ENCODE results near the gene ST6GAL1. TPM values are rescaled to one million over a fixed set of nuclear protein-coding genes. Genes with fewer than 3 reads are reported as not detected.
"Not testable (repeated sequence)": the region's sequence is repeated elsewhere in the genome, so short reads cannot be mapped to it uniquely, and the experiment has no call there.

The ST6GAL1 gene
- 147 and 148 TPM in 2 replicates for total RNA-seq

DNA sequence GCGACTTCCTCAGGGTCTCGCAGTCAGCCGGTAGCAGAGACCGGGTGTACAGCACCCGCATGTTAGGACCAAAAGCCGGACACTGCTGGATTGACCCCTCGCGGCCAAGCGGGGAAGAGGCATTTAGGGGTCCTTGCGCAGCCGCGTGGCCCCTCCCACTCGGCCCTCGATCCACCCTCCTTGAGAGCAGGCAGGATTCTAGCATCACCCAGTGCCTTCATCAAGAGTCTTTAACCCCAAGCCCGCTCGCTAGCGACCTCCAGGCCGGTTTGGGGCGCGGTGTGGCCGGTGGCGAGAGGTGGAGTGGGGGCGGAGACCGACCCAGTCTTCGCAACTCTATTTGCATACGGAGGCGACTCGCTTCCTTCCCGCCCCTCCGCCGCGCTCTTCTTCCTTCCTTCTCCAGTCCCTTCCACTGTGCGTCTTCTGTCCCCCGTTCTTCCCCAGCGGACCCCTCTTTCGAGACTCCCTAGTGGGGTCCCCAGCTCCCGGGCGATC lies at the start of gene ST6GAL1:
TSS of gene ST6GAL1 (plus strand) at position 384 of the 498 bp plus-strand sequence. CDS start 112,178 bp downstream, outside the sequence.
- H3K27ac Mint-ChIP-seq = peak within 1 kb of the TSS; percentile 90
- intact Hi-C loops (cut with micrococcal nuclease) = loop anchor here (1.0 to 5.0 kb wide), 7 partner anchors 21 to 993 kb away; partner anchors contain the start of genes DNAJB11 and TRA2B

DNA sequence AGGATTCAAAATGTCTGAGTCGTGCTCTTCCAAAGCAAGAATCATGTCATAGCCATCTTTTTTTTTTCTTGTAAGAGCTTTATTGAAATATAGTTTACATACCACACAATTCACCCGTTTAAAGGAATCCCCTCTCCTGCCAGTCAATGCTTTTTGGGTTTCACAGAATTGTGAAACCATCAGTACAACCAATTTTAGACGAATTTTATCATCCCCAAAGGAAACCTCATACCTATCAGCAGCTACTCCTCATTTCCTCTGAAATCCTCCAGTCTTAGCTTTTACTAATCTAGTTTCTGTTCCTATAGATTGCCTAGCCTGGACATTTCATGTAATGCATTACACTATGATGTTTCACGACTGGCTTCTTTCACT lies 48.2 kb upstream of the ST6GAL1 start:
- H3K36me3 Mint-ChIP-seq (ENCODE audit: low read depth) = peaks cover 3% of the 10 kb centered on the region
- no peaks in the 10 kb centered on the region for H3K27me3 Mint-ChIP-seq (ENCODE audit: insufficient read depth)
- DNase-seq (ENCODE audit: low spot score) = no peak
- peak overlapping the region; percentile 29 for H3K4me3 Mint-ChIP-seq
- intact Hi-C loops (cut with micrococcal nuclease) = loop anchor here (1.0 to 10.0 kb wide), 12 partner anchors 27 to 1870 kb away; no protein-coding TSS in a partner anchor
- peak overlapping the region; percentile 80 for H3K27ac Mint-ChIP-seq
- H3K9me3 Mint-ChIP-seq = peaks cover 3% of the 10 kb centered on the region
- H3K4me1 Mint-ChIP-seq (ENCODE audit: low read depth) = peaks cover 58% of the 10 kb centered on the region

More for the DNA sequence above, at the start of gene ST6GAL1:
- peaks cover 2% of the 10 kb centered on the region for H3K9me3 Mint-ChIP-seq
- no peaks in the 10 kb centered on the region for H3K27me3 Mint-ChIP-seq (ENCODE audit: insufficient read depth)
- H3K4me1 Mint-ChIP-seq (ENCODE audit: low read depth) = peaks cover 42% of the 10 kb centered on the region
- peaks cover 18% of the 10 kb centered on the region for H3K36me3 Mint-ChIP-seq (ENCODE audit: low read depth)
- peak within 1 kb of the TSS; percentile 87 for H3K4me3 Mint-ChIP-seq
- DNase-seq (ENCODE audit: low spot score) = peak; percentile 67

GRCh38 chr3:186882881-186883685 lies 47.2 kb upstream of the ST6GAL1 start:
- peaks cover 58% of the 10 kb centered on the region for H3K4me1 Mint-ChIP-seq (ENCODE audit: low read depth)
- intact Hi-C loops (cut with micrococcal nuclease) = loop anchor here (1.0 to 10.0 kb wide), 13 partner anchors 26 to 1869 kb away; no protein-coding TSS in a partner anchor
- H3K9me3 Mint-ChIP-seq = no peaks in the 10 kb centered on the region
- peak overlapping the region; percentile 54 for H3K4me3 Mint-ChIP-seq
- H3K36me3 Mint-ChIP-seq (ENCODE audit: low read depth) = peaks cover 3% of the 10 kb centered on the region
- H3K27ac Mint-ChIP-seq = peak overlapping the region; percentile 90
- H3K27me3 Mint-ChIP-seq (ENCODE audit: insufficient read depth) = no peaks in the 10 kb centered on the region
- peak; percentile 31 for DNase-seq (ENCODE audit: low spot score)

DNA sequence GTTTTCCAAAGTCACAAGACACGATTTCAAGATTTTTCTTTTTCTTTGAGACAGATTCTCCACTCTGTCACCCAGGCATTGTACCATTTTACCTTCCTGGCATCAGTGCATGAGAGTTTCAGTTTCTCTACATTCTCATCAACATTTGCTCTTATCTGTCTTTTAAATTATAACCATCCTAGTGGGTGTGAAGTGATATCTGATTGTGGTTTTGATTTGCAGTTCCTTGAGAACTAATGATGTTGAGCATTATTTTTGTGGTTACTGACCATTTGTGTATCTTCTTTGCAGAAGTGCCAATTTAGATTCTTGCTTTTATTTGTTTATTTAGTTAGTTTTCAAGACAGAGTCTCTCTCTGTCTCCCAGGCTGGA lies 46.7 kb upstream of the ST6GAL1 start:
- peaks cover 3% of the 10 kb centered on the region for H3K36me3 Mint-ChIP-seq (ENCODE audit: low read depth)
- peaks cover 58% of the 10 kb centered on the region for H3K4me1 Mint-ChIP-seq (ENCODE audit: low read depth)
- no peak for DNase-seq (ENCODE audit: low spot score)
- peak overlapping the region; percentile 54 for H3K4me3 Mint-ChIP-seq
- peaks cover 3% of the 10 kb centered on the region for H3K27me3 Mint-ChIP-seq (ENCODE audit: insufficient read depth)
- H3K27ac Mint-ChIP-seq = peak overlapping the region; percentile 90
- no peaks in the 10 kb centered on the region for H3K9me3 Mint-ChIP-seq
- intact Hi-C loops (cut with micrococcal nuclease) = loop anchor here (1.0 to 10.0 kb wide), 7 partner anchors 57 to 1869 kb away; no protein-coding TSS in a partner anchor

DNA sequence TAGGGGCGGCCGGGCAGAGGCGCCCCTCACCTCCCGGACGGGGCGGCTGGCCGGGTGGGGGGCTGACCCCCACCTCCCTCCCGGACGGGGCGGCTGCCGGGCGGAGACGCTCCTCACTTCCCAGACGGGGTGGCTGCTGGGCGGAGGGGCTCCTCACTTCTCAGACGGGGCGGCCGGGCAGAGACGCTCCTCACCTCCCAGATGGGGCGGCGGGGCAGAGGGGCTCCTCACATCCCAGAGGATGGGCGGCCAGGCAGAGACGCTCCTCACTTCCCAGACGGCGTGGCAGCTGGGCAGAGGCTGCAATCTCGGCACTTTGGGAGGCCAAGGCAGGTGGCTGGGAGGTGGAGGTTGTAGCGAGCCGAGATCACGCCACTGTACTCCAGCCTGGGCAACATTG lies 45.5 kb upstream of the ST6GAL1 start:
- H3K4me3 Mint-ChIP-seq, H3K9me3 Mint-ChIP-seq: not testable (repeated sequence)
- peaks cover 47% of the 10 kb centered on the region for H3K4me1 Mint-ChIP-seq (ENCODE audit: low read depth)

GRCh38 chr3:186886202-186886981 lies 43.9 kb upstream of the ST6GAL1 start:
- peaks cover 1% of the 10 kb centered on the region for H3K36me3 Mint-ChIP-seq (ENCODE audit: low read depth)
- no peaks in the 10 kb centered on the region for H3K9me3 Mint-ChIP-seq
- H3K27me3 Mint-ChIP-seq (ENCODE audit: insufficient read depth) = peaks cover 5% of the 10 kb centered on the region
- intact Hi-C loops (cut with micrococcal nuclease) = loop anchor here (10.0 kb wide), 1 partner anchor 1038 kb away; no protein-coding TSS in a partner anchor
- H3K4me3 Mint-ChIP-seq = no peak overlapping the region
- H3K27ac Mint-ChIP-seq = peak overlapping the region; percentile 37
- no peak for DNase-seq (ENCODE audit: low spot score)
- peaks cover 34% of the 10 kb centered on the region for H3K4me1 Mint-ChIP-seq (ENCODE audit: low read depth)

More for the DNA sequence above, 45.5 kb upstream of the ST6GAL1 start:
- H3K36me3 Mint-ChIP-seq (ENCODE audit: low read depth); DNase-seq (ENCODE audit: low spot score); H3K27ac Mint-ChIP-seq; H3K27me3 Mint-ChIP-seq (ENCODE audit: insufficient read depth): not testable (repeated sequence)
- intact Hi-C loops (cut with micrococcal nuclease) = loop anchor here (5.0 to 10.0 kb wide), 3 partner anchors 1040 to 1867 kb away; no protein-coding TSS in a partner anchor

GRCh38 chr3:186887507-186887938 lies 42.8 kb upstream of the ST6GAL1 start:
- H3K4me3 Mint-ChIP-seq; H3K9me3 Mint-ChIP-seq; DNase-seq (ENCODE audit: low spot score); H3K36me3 Mint-ChIP-seq (ENCODE audit: low read depth); H3K27ac Mint-ChIP-seq; H3K27me3 Mint-ChIP-seq (ENCODE audit: insufficient read depth): not testable (repeated sequence)
- intact Hi-C loops (cut with micrococcal nuclease) = loop anchor here (10.0 kb wide), 1 partner anchor 1037 kb away; no protein-coding TSS in a partner anchor
- H3K4me1 Mint-ChIP-seq (ENCODE audit: low read depth) = peaks cover 24% of the 10 kb centered on the region

DNA sequence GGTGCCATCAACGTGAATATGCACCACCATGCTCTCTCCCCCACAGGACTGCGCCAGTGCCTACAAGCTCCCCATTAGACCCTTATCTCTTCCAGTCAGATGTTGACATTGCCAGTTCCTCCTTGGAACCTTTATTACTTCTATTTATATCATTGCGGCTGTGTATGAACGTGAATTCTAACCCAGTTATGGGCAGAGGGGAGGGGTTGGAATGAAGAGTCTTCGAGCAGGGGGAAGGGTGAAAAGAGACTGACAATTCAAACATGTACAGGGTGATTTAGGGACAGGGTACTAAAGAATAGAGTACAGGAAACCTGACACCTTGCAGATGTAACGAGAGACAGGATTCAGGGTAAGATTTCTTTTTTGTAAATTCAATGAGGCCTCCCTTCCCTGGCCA lies 41.8 kb upstream of the ST6GAL1 start:
- intact Hi-C loops (cut with micrococcal nuclease) = loop anchor here (10.0 kb wide), 1 partner anchor 1036 kb away; no protein-coding TSS in a partner anchor
- no peak for DNase-seq (ENCODE audit: low spot score)
- Mint-ChIP-seq H3K4me1 (ENCODE audit: low read depth) (peaks cover 17% of the 10 kb centered on the region), H3K27me3 (ENCODE audit: insufficient read depth) (peaks cover 5% of the 10 kb centered on the region), H3K36me3 (ENCODE audit: low read depth) (no peaks in the 10 kb centered on the region), H3K9me3 (no peaks in the 10 kb centered on the region), H3K4me3 (no peak overlapping the region), H3K27ac (no peak overlapping the region)

GRCh38 chr3:186889698-186890097 lies 40.6 kb upstream of the ST6GAL1 start:
- H3K4me3 Mint-ChIP-seq; DNase-seq (ENCODE audit: low spot score); H3K9me3 Mint-ChIP-seq; H3K27ac Mint-ChIP-seq; H3K27me3 Mint-ChIP-seq (ENCODE audit: insufficient read depth); H3K36me3 Mint-ChIP-seq (ENCODE audit: low read depth): not testable (repeated sequence)
- H3K4me1 Mint-ChIP-seq (ENCODE audit: low read depth) = peaks cover 12% of the 10 kb centered on the region
- intact Hi-C loops (cut with micrococcal nuclease) = loop anchor here (10.0 kb wide), 1 partner anchor 1035 kb away; no protein-coding TSS in a partner anchor

GRCh38 chr3:186890911-186891310 lies 39.4 kb upstream of the ST6GAL1 start:
- Mint-ChIP-seq H3K4me1 (ENCODE audit: low read depth) (peaks cover 6% of the 10 kb centered on the region), H3K27me3 (ENCODE audit: insufficient read depth) (peaks cover 5% of the 10 kb centered on the region), H3K36me3 (ENCODE audit: low read depth) (no peaks in the 10 kb centered on the region), H3K9me3 (no peaks in the 10 kb centered on the region), H3K4me3 (no peak overlapping the region), H3K27ac (no peak overlapping the region)
- intact Hi-C loops (cut with micrococcal nuclease) = no loop called here
- DNase-seq (ENCODE audit: low spot score) = no peak

GRCh38 chr3:186893071-186893470 lies 37.3 kb upstream of the ST6GAL1 start:
- H3K9me3 Mint-ChIP-seq; H3K4me3 Mint-ChIP-seq; intact Hi-C loops (cut with micrococcal nuclease); H3K27me3 Mint-ChIP-seq (ENCODE audit: insufficient read depth); H3K4me1 Mint-ChIP-seq (ENCODE audit: low read depth); DNase-seq (ENCODE audit: low spot score); H3K36me3 Mint-ChIP-seq (ENCODE audit: low read depth); H3K27ac Mint-ChIP-seq: not testable (repeated sequence)

GRCh38 chr3:186895406-186895805 lies 34.9 kb upstream of the ST6GAL1 start:
- no peak overlapping the region for H3K27ac Mint-ChIP-seq
- no peaks in the 10 kb centered on the region for H3K36me3 Mint-ChIP-seq (ENCODE audit: low read depth)
- H3K4me1 Mint-ChIP-seq (ENCODE audit: low read depth) = peaks cover 12% of the 10 kb centered on the region
- no peaks in the 10 kb centered on the region for H3K27me3 Mint-ChIP-seq (ENCODE audit: insufficient read depth)
- no peaks in the 10 kb centered on the region for H3K9me3 Mint-ChIP-seq
- H3K4me3 Mint-ChIP-seq = no peak overlapping the region
- DNase-seq (ENCODE audit: low spot score) = no peak
- intact Hi-C loops (cut with micrococcal nuclease) = no loop called here
